HEK293T (cell line): ENCODE data around the gene RABGAP1L.

Source experiments
- CTCF ChIA-PET: fragments of 350-600 bp; formaldehyde crosslinking; extraction: SDS; loops from one replicate; lab custom pipeline; 2021; ENCODE audit warnings: antibody characterized with exemption, inconsistent platforms; lab: Yijun Ruan, JAX
- POLR2A ChIA-PET: fragments of 350-600 bp; formaldehyde crosslinking; extraction: SDS; loops from one replicate; lab custom pipeline; 2020; ENCODE audit warnings: antibody characterized with exemption, inconsistent platforms; lab: Yijun Ruan, JAX
- DNase-seq: peaks from one replicate; pipeline ENCODE4 v3.0.0; 2012; ENCODE audit warnings: mixed read lengths; ENCODE audit errors: extremely low spot score
- ARNT ChIP-seq: fragments of 450-650 bp; IDR thresholded peaks from 2 replicates; pipeline ENCODE4 v1.6.1; 2017; ENCODE audit warnings: mild to moderate bottlenecking
- BHLHE40 ChIP-seq: fragments of 450-650 bp; IDR thresholded peaks from 2 replicates; pipeline ENCODE4 v1.6.1; 2016; ENCODE audit warnings: mild to moderate bottlenecking, moderate library complexity, borderline replicate concordance
- CTBP1 ChIP-seq: fragments of 450-650 bp; IDR thresholded peaks from 2 replicates; pipeline ENCODE4 v1.6.1; 2016; ENCODE audit warnings: borderline replicate concordance
- ELF4 ChIP-seq: fragments of 450-650 bp; IDR thresholded peaks from 2 replicates; pipeline ENCODE4 v1.6.1; 2017; ENCODE audit warnings: antibody characterized with exemption
- FOXA1 ChIP-seq: fragments of 450-650 bp; IDR thresholded peaks from 2 replicates; pipeline ENCODE4 v1.6.1; 2016; ENCODE audit warnings: mild to moderate bottlenecking
- FOXK2 ChIP-seq: fragments of 450-650 bp; IDR thresholded peaks from 2 replicates; pipeline ENCODE4 v1.6.1; 2016; ENCODE audit warnings: mild to moderate bottlenecking
- FOXM1 ChIP-seq: fragments of 450-650 bp; IDR thresholded peaks from 2 replicates; pipeline ENCODE4 v1.6.1; 2017; ENCODE audit warnings: mild to moderate bottlenecking, borderline replicate concordance
- HDGF ChIP-seq: fragments of 450-650 bp; IDR thresholded peaks from 2 replicates; pipeline ENCODE4 v1.6.1; 2017; ENCODE audit warnings: antibody characterized with exemption, borderline replicate concordance
- L3MBTL2 ChIP-seq: fragments of 450-650 bp; conservative IDR thresholded peaks from 2 replicates; pipeline ENCODE4 v1.6.1; 2016; ENCODE audit warnings: mild to moderate bottlenecking
- LEF1 ChIP-seq: fragments of 450-650 bp; IDR thresholded peaks from 2 replicates; pipeline ENCODE4 v1.6.1; 2017; ENCODE audit warnings: mild to moderate bottlenecking, borderline replicate concordance
- NFRKB ChIP-seq: fragments of 450-650 bp; IDR thresholded peaks from 2 replicates; pipeline ENCODE4 v1.6.1; 2016; ENCODE audit warnings: mild to moderate bottlenecking, moderate library complexity
- SP1 ChIP-seq: fragments of 450-650 bp; IDR thresholded peaks from 2 replicates; pipeline ENCODE4 v1.6.1; 2017
- SUZ12 ChIP-seq: fragments of 450-650 bp; IDR thresholded peaks from 2 replicates; pipeline ENCODE4 v1.6.1; 2016; ENCODE audit warnings: mild to moderate bottlenecking
- TARDBP ChIP-seq: fragments of 450-650 bp; IDR thresholded peaks from 2 replicates; pipeline ENCODE4 v1.6.1; 2016
- ZNF384 ChIP-seq: fragments of 450-650 bp; IDR thresholded peaks from 2 replicates; pipeline ENCODE4 v1.6.1; 2016
- TF ChIP-seq, protein P1 (sequence below): fragments of 450-650 bp; IDR thresholded peaks from 2 replicates; pipeline ENCODE4 v1.6.1; 2016

The RABGAP1L gene

DNA sequence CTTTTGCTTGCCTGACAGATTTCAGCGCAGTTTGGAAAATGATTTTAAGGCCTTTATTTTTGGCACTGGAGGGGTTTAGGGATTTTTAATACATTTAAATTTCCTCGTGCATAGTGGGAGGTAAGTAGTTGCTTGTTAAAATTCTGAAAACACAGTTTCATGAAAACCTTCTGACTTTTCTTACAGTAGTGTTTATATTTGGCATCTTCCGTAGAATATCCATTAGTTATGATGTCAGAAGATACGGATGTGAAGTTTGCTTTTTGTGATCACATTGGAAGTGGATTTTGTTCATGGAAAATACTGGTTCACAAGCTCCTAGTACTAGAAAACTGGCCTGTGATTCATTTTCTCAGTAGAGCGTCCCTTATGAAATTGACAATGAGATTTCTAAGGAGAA is 1.3 kb downstream of the RABGAP1L start:
- no peak for DNase-seq
- ChIA-PET CTCF (interaction anchor here (1.5 kb wide), 1 partner anchor 102 kb away, joined by 3 read pairs; no protein-coding TSS in a partner anchor), POLR2A (interaction anchor here (0.8 to 1.7 kb wide), 2 partner anchors 138 to 183 kb away, joined by 3 to 6 read pairs; partner anchors contain the start of gene RC3H1)
- no peak for TF ChIP-seq LEF1
- no peak for TF ChIP-seq FOXA1
- no peak for TF ChIP-seq SP1

DNA sequence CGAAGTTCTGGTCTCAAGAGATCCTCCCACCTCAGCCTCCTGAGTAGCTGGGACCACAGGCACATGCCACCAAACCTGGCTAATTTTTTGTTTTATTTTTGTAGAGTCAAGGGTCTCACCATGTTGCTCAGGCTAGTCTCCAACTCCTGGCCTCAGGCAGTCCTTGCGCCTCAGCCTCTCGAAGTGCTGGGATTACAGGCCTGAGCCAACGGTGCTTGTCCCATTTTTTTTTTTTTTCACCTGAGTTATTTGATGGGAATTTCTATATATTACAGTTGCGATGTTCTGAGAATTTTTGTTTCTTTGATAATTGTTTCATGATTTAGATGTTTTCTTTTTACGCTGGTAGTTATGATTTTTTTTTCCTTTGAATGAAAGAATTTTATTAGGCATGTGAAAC is 2.5 kb downstream of the RABGAP1L start:
- TF ChIP-seq ZNF384 (peak; percentile 84), FOXK2 (no peak), SP1 (no peak), CTBP1 (no peak), ELF4 (no peak), FOXA1 (no peak), L3MBTL2 (0 out of 2 replicates have a peak, but pooled peaks have one; percentile 15), LEF1 (no peak), FOXM1 (no peak)
- DNase-seq = no peak
- POLR2A ChIA-PET = interaction anchor here (1.7 kb wide), 1 partner anchor 139 kb away, joined by 6 read pairs; the partner anchor contains the start of gene RC3H1
- CTCF ChIA-PET = interaction anchor here (0.7 kb wide), 1 partner anchor 56 kb away, joined by 5 read pairs; no protein-coding TSS in a partner anchor

DNA sequence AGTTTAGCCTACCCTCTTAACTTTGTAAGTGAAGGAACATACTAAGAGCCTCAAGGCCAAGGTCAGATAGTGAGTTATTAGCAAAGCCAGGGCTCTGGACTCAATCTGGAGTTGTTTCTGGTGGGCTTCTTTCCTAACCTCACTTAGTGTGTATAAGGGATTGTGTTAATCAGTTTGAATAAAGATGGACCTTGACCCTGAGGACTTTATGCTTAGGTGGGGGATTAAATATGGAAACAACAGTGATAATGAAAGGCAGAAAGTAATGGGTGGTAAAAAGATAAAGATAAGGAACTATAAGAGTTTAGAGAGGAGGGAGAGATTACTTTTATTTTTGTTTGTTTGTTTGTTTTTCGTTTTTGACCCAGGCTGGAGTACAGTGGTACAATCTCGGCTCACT is 5.5 kb downstream of the RABGAP1L start:
- POLR2A ChIA-PET = no interaction called here
- CTCF ChIA-PET = interaction anchor here (0.6 kb wide), 1 partner anchor 136 kb away, joined by 4 read pairs; no protein-coding TSS in a partner anchor

GRCh38 chr1:174165471-174166137 is 6.3 kb downstream of the RABGAP1L start:
- ChIA-PET POLR2A (interaction anchor here (1.8 kb wide), 1 partner anchor 297 kb away, joined by 6 read pairs; the partner anchor contains the start of gene ZBTB37), CTCF (interaction anchor here (0.6 kb wide), 1 partner anchor 137 kb away, joined by 4 read pairs; no protein-coding TSS in a partner anchor)
- TF ChIP-seq BHLHE40 (no peak), ZNF384 (no peak), ARNT (no peak), FOXA1 (no peak), L3MBTL2 (no peak), ELF4 (no peak), FOXK2 (no peak)
- DNase-seq = no peak

More for the DNA sequence above, 5.5 kb downstream of the RABGAP1L start:
- TF ChIP-seq SP1 (no peak), TARDBP (no peak), BHLHE40 (no peak), FOXA1 (no peak), ARNT (no peak), NFRKB (no peak), HDGF (no peak), ZNF384 (no peak), L3MBTL2 (no peak), ELF4 (no peak), CTBP1 (no peak), FOXM1 (no peak), SUZ12 (no peak), FOXK2 (no peak), LEF1 (no peak)
- TF ChIP-seq, protein P1, sequence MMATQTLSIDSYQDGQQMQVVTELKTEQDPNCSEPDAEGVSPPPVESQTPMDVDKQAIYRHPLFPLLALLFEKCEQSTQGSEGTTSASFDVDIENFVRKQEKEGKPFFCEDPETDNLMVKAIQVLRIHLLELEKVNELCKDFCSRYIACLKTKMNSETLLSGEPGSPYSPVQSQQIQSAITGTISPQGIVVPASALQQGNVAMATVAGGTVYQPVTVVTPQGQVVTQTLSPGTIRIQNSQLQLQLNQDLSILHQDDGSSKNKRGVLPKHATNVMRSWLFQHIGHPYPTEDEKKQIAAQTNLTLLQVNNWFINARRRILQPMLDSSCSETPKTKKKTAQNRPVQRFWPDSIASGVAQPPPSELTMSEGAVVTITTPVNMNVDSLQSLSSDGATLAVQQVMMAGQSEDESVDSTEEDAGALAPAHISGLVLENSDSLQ = no peak
- no peak for DNase-seq

DNA sequence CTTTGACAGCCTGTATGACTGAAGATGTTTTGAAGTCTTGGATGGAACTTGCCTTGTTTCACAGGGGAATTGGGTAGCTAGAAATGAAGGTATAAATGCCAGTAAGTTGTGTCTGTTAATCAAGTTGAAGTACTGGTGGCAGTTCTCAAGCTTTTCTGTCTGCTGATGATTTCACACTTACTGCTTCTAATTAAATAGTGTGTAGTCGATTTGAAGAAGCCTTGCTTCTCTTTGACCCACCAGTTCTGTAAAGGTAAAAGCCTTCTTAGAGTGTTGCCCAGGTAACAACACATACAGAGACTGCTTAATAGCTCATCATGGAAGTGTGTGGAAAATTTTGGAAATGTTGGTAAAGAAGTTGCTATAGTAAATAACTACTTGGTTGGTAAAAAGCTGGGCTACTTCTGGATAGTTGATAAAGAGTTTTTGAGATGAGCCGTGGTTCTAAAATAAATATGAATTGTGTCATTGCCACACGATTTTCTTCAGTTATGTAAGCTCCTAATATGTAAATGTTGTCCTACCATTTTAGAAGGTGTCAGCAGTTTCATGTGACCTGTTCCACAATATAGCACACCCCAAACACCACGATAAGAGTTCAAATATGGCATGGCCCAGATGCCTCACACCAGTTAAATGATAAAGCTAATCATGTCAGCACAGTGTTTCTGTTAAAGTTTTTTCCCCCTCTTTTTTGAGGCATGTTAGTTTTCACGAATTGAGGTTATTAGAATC is 7.4 kb downstream of the RABGAP1L start:
- TF ChIP-seq BHLHE40 = no peak
- ChIA-PET POLR2A (interaction anchor here (1.8 kb wide), 1 partner anchor 298 kb away, joined by 6 read pairs; the partner anchor contains the start of gene ZBTB37), CTCF (no interaction called here)
- DNase-seq = no peak

- CTCF ChIA-PET = no interaction called here
- no peak for DNase-seq
- POLR2A ChIA-PET = interaction anchor here (1.8 kb wide), 1 partner anchor 299 kb away, joined by 6 read pairs; the partner anchor contains the start of gene ZBTB37
- TF ChIP-seq NFRKB (no peak), TARDBP (no peak), FOXA1 (no peak)
- TF ChIP-seq, protein P1 = no peak
Measured at GRCh38 chr1:174167265-174167803, 8.0 kb downstream of the RABGAP1L start.

GRCh38 chr1:174169342-174169741 is 10.0 kb downstream of the RABGAP1L start:
- ChIA-PET POLR2A (no interaction called here), CTCF (no interaction called here)
- no peak for DNase-seq
- TF ChIP-seq FOXA1 (no peak), BHLHE40 (no peak), SP1 (no peak)
